ENCODE results near the gene TAS2R14. TPM values are rescaled to one million over a fixed set of nuclear protein-coding genes. Genes with fewer than 3 reads are reported as not detected.

TAS2R14 gene
- total and polyA plus RNA-seq, 2 of the 13 experiments (the other 11 are each of a cell fraction or from before 2014, with no cell fraction given) = 1.1 to 2.3 TPM

DNA sequence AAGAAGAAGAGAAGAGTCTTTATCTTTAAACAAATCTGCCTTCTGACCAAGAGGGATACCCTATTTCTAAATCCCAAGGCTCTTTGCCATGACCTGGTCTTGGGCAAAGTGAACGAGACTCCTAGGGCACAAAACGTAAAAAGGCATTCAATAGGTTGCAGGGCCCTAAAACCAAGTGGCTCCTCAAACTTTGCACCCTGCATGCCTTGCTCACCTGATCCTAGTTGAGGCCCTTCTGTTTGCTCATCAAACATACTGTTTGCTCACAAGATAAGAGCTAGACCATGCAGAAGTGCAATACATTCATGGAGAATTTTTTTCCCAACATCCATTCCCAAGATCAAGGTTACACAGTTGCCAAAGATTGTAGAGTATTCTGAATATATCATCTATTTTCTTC lies 47.1 kb downstream of the TAS2R14 start (continued):
- TF ChIP-seq, protein P1, sequence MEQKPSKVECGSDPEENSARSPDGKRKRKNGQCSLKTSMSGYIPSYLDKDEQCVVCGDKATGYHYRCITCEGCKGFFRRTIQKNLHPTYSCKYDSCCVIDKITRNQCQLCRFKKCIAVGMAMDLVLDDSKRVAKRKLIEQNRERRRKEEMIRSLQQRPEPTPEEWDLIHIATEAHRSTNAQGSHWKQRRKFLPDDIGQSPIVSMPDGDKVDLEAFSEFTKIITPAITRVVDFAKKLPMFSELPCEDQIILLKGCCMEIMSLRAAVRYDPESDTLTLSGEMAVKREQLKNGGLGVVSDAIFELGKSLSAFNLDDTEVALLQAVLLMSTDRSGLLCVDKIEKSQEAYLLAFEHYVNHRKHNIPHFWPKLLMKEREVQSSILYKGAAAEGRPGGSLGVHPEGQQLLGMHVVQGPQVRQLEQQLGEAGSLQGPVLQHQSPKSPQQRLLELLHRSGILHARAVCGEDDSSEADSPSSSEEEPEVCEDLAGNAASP (CRISPR knock-in tag; IDR thresholded peaks at IDR 0.05; ENCODE audit: borderline replicate concordance) = peak; percentile 89
- TF ChIP-seq SIN3B (IDR thresholded peaks at IDR 0.05; ENCODE audit: low read length) = no peak
- peak; percentile 91 for TF ChIP-seq HMG20B (CRISPR knock-in tag; conservative IDR thresholded peaks at IDR 0.05)
- TF ChIP-seq CC2D1A (CRISPR knock-in tag; IDR thresholded peaks at IDR 0.05) = no peak
- peak; percentile 81 for TF ChIP-seq ZMYM3 (CRISPR knock-in tag; IDR thresholded peaks at IDR 0.05)
- peak; percentile 77; the same call in 1 of the 2 replicates for TF ChIP-seq MED13 (CRISPR knock-in tag; IDR thresholded peaks at IDR 0.05)
- TF ChIP-seq ZNF354B (CRISPR knock-in tag; IDR thresholded peaks at IDR 0.05) = no peak
- no peak for TF ChIP-seq MTA3 (CRISPR knock-in tag; IDR thresholded peaks at IDR 0.05)
- no peak for TF ChIP-seq ZNF713 (CRISPR knock-in tag; IDR thresholded peaks at IDR 0.05)
- peak; percentile 33; the same call in 1 of the 2 replicates for TF ChIP-seq MTA1 (CRISPR knock-in tag; IDR thresholded peaks at IDR 0.05; ENCODE audit: borderline replicate concordance)
- TF ChIP-seq ZBTB42 (CRISPR knock-in tag; IDR thresholded peaks at IDR 0.05) = no peak
- TF ChIP-seq ZNF629 (CRISPR knock-in tag; conservative IDR thresholded peaks at IDR 0.05) = 0 out of 2 replicates have a peak, but pooled peaks have one; percentile 13
- TF ChIP-seq ZNF7 (CRISPR knock-in tag; IDR thresholded peaks at IDR 0.05) = no peak
- TF ChIP-seq ZNF33A (CRISPR knock-in tag; IDR thresholded peaks at IDR 0.05; ENCODE audit: borderline replicate concordance) = no peak; the same call in 1 of the 2 replicates
- no peak for TF ChIP-seq ZNF572 (CRISPR knock-in tag; IDR thresholded peaks at IDR 0.05)
- TF ChIP-seq TP53 (CRISPR knock-in tag; conservative IDR thresholded peaks at IDR 0.05) = no peak
- no peak for TF ChIP-seq KMT2A (CRISPR knock-in tag; IDR thresholded peaks at IDR 0.05)
- TF ChIP-seq POLR2A (IDR thresholded peaks at IDR 0.05; ENCODE audit: insufficient read depth in 1 of 2, low read depth in 2 of 2, low read length in 2 of 2) = peak in 1 of 2 experiments; percentile 50; a peak in 1 of 4 replicates
- TF ChIP-seq, protein P2, sequence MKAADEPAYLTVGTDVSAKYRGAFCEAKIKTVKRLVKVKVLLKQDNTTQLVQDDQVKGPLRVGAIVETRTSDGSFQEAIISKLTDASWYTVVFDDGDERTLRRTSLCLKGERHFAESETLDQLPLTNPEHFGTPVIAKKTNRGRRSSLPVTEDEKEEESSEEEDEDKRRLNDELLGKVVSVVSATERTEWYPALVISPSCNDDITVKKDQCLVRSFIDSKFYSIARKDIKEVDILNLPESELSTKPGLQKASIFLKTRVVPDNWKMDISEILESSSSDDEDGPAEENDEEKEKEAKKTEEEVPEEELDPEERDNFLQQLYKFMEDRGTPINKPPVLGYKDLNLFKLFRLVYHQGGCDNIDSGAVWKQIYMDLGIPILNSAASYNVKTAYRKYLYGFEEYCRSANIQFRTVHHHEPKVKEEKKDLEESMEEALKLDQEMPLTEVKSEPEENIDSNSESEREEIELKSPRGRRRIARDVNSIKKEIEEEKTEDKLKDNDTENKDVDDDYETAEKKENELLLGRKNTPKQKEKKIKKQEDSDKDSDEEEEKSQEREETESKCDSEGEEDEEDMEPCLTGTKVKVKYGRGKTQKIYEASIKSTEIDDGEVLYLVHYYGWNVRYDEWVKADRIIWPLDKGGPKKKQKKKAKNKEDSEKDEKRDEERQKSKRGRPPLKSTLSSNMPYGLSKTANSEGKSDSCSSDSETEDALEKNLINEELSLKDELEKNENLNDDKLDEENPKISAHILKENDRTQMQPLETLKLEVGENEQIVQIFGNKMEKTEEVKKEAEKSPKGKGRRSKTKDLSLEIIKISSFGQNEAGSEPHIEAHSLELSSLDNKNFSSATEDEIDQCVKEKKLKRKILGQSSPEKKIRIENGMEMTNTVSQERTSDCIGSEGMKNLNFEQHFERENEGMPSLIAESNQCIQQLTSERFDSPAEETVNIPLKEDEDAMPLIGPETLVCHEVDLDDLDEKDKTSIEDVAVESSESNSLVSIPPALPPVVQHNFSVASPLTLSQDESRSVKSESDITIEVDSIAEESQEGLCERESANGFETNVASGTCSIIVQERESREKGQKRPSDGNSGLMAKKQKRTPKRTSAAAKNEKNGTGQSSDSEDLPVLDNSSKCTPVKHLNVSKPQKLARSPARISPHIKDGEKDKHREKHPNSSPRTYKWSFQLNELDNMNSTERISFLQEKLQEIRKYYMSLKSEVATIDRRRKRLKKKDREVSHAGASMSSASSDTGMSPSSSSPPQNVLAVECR (CRISPR knock-in tag; IDR thresholded peaks at IDR 0.05; ENCODE audit: borderline replicate concordance) = peak; percentile 45; the same call in 1 of the 2 replicates
- peak; percentile 94 for TF ChIP-seq ERF (CRISPR knock-in tag; IDR thresholded peaks at IDR 0.05)
- TF ChIP-seq, protein P3, sequence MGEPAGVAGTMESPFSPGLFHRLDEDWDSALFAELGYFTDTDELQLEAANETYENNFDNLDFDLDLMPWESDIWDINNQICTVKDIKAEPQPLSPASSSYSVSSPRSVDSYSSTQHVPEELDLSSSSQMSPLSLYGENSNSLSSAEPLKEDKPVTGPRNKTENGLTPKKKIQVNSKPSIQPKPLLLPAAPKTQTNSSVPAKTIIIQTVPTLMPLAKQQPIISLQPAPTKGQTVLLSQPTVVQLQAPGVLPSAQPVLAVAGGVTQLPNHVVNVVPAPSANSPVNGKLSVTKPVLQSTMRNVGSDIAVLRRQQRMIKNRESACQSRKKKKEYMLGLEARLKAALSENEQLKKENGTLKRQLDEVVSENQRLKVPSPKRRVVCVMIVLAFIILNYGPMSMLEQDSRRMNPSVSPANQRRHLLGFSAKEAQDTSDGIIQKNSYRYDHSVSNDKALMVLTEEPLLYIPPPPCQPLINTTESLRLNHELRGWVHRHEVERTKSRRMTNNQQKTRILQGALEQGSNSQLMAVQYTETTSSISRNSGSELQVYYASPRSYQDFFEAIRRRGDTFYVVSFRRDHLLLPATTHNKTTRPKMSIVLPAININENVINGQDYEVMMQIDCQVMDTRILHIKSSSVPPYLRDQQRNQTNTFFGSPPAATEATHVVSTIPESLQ (CRISPR knock-in tag; conservative IDR thresholded peaks at IDR 0.05) = no peak
- TF ChIP-seq ZNF530 (CRISPR knock-in tag; IDR thresholded peaks at IDR 0.05; ENCODE audit: low read depth) = no peak
